Gastroesophageal sphincter (tissue), 4 donors: ENCODE measurements around the gene CCDC178. TPM values are rescaled to one million over a fixed set of nuclear protein-coding genes. Genes with fewer than 3 reads are reported as not detected.

Experiments
- ATAC-seq: fragments of 150-250 bp; one replicate; pipeline ENCODE4 v1.9.1; 2016; ENCODE audit warnings: mild to moderate bottlenecking, moderate library complexity
- H3K27ac ChIP-seq, 4 donors: fragments of 200-600 bp; sonication (generic) in 3 of 4; 1 replicate in 3 of 4; 2 replicates in 1 of 4; pipeline ENCODE4 v1.5.1; 2016 to 2019
- H3K27me3 ChIP-seq: fragments of 200-600 bp; sonication (generic); one replicate; pipeline ENCODE4 v1.5.1; 2019
- H3K36me3 ChIP-seq, 2 donors: fragments of 200-600 bp; sonication (generic); one replicate each; pipeline ENCODE4 v1.5.1; 2019; ENCODE audit warnings: control low read depth in 1 of 2
- H3K4me1 ChIP-seq, 3 donors: fragments of 200-600 bp; sonication (generic); 1 replicate in 2 of 3; 2 replicates in 1 of 3; pipeline ENCODE4 v1.5.1; 2016 to 2019; ENCODE audit warnings: control low read depth in 2 of 3
- H3K4me3 ChIP-seq, 2 donors: fragments of 200-600 bp; sonication (generic); one replicate each; pipeline ENCODE4 v1.5.1; 2019; ENCODE audit warnings: mild to moderate bottlenecking in 1 of 2, moderate library complexity in 1 of 2
- H3K9me3 ChIP-seq, 3 donors: fragments of 200-600 bp; sonication (generic); one replicate each; pipeline ENCODE4 v1.5.1; 2017 to 2019; ENCODE audit warnings: control low read depth in 2 of 3
- CTCF ChIP-seq, 4 experiments: fragments of 200-600 bp in 2 of 4; fragments of 450-650 bp in 2 of 4; sonication (generic) in 1 of 4; IDR thresholded peaks; one replicate each; pipeline ENCODE4 v1.5.1; 2017 to 2019; ENCODE audit warnings: antibody characterized with exemption in 4 of 4, mild to moderate bottlenecking in 2 of 4, moderate library complexity in 2 of 4
- EP300 ChIP-seq: sonication (generic); formaldehyde crosslinking; IDR thresholded peaks from one replicate; pipeline ENCODE4 v1.6.1; 2017; ENCODE audit warnings: antibody characterized with exemption, mild to moderate bottlenecking
- POLR2A ChIP-seq, 2 donors: fragments of 450-650 bp; IDR thresholded peaks; one replicate each; pipeline ENCODE4 v1.6.1; 2017; ENCODE audit warnings: antibody characterized with exemption in 2 of 2, mild to moderate bottlenecking in 2 of 2, moderate library complexity in 1 of 2
- POLR2AphosphoS5 ChIP-seq: sonication (generic); formaldehyde crosslinking; IDR thresholded peaks from one replicate; pipeline ENCODE4 v1.6.1; 2017; ENCODE audit warnings: antibody characterized with exemption
- WGBS, 2 donors: methylation state at CpG; one replicate each; pipeline ENCODE4 v1.1.5; 2018; ENCODE audit warnings: low coverage in 1 of 2; 5-methylcytosine and 5-hydroxymethylcytosine counted together
- total RNA-seq, 4 donors: library from RNA; depleted of rRNA; stranded (reverse); fragments of >200 nt; gene quantifications; one replicate each; pipeline ENCODE4 v1.1.0, GENCODE V29; 2016

Gene CCDC178
- total RNA-seq = 1 to 10 TPM in 2 of 4 donors, under 1 TPM in 1, not detected in 1; 0.27 to 3.3 (median 2.1) TPM

GRCh38 chr18:33440060-33441043 is at the start of gene CCDC178:
CCDC178 (minus strand) TSS chr18:33440721; CDS start chr18:33412088, 28,633 bp downstream.
- peaks cover 0 to 7% (median 0%) of the 10 kb centered on the region in 3 donors for H3K4me1 ChIP-seq
- TF ChIP-seq POLR2AphosphoS5 (no peak), EP300 (no peak), POLR2A (IDR thresholded peaks at IDR 0.05) (no peak), CTCF (IDR thresholded peaks at IDR 0.05) (peak in 2 of 4 experiments; percentile 33 to 50)
- H3K9me3 ChIP-seq = no peaks in the 10 kb centered on the region
- 0 to 1% methylated on average over 2 to 16 of the region's 77 CpGs for WGBS, 2 donors
- H3K36me3 ChIP-seq = no peaks in the 10 kb centered on the region
- H3K27me3 ChIP-seq = peaks cover 35% of the 10 kb centered on the region
- ATAC-seq = peak; percentile 70
- peak within 1 kb of the TSS; percentile 16 to 63 for H3K4me3 ChIP-seq
- peak within 1 kb of the TSS in 3 of 4 donors; percentile 39 to 60 (median 57) for H3K27ac ChIP-seq

- Histone ChIP-seq H3K36me3 (no peaks in the 10 kb centered on the region), H3K27ac (no peak overlapping the region), H3K4me3 (no peak overlapping the region), H3K9me3 (no peaks in the 10 kb centered on the region), H3K27me3 (no peaks in the 10 kb centered on the region), H3K4me1 (no peaks in the 10 kb centered on the region)
- no peak for TF ChIP-seq POLR2A (IDR thresholded peaks at IDR 0.05)
- no peak for TF ChIP-seq EP300
- no peak for TF ChIP-seq CTCF (IDR thresholded peaks at IDR 0.05)
- no peak for TF ChIP-seq POLR2AphosphoS5
- no peak for ATAC-seq
- 42% methylated on average over 1 of the region's 1 CpG for WGBS, 2 donors
These were observed 43.4 kb upstream of the CCDC178 start for GRCh38 chr18:33483908-33484307.

GRCh38 chr18:33472509-33472908 is 32.0 kb upstream of the CCDC178 start:
- H3K27me3 ChIP-seq = no peaks in the 10 kb centered on the region
- H3K9me3 ChIP-seq = no peaks in the 10 kb centered on the region
- no peaks in the 10 kb centered on the region for H3K4me1 ChIP-seq
- TF ChIP-seq POLR2A (IDR thresholded peaks at IDR 0.05) (no peak), EP300 (no peak), POLR2AphosphoS5 (no peak), CTCF (IDR thresholded peaks at IDR 0.05) (no peak)
- no peak overlapping the region for H3K4me3 ChIP-seq
- no peak for ATAC-seq
- no peaks in the 10 kb centered on the region for H3K36me3 ChIP-seq
- no peak overlapping the region for H3K27ac ChIP-seq
- 43 to 47% methylated on average over 3 of the region's 3 CpGs for whole genome bisulfite sequencing, 2 donors

GRCh38 chr18:33470216-33470615 is 29.7 kb upstream of the CCDC178 start:
- Histone ChIP-seq H3K36me3 (no peaks in the 10 kb centered on the region), H3K4me3 (no peak overlapping the region), H3K27me3 (no peaks in the 10 kb centered on the region), H3K9me3 (no peaks in the 10 kb centered on the region), H3K4me1 (no peaks in the 10 kb centered on the region), H3K27ac (no peak overlapping the region)
- ATAC-seq = no peak
- TF ChIP-seq CTCF (IDR thresholded peaks at IDR 0.05) (no peak), POLR2AphosphoS5 (no peak), EP300 (no peak), POLR2A (IDR thresholded peaks at IDR 0.05) (no peak)
- WGBS, 2 donors = 88 to 95% methylated on average over 2 of the region's 2 CpGs

GRCh38 chr18:33469699-33470098 is 29.2 kb upstream of the CCDC178 start:
- TF ChIP-seq CTCF (IDR thresholded peaks at IDR 0.05) (no peak), POLR2AphosphoS5 (no peak), POLR2A (IDR thresholded peaks at IDR 0.05) (no peak), EP300 (no peak)
- no peaks in the 10 kb centered on the region for H3K27me3 ChIP-seq
- no peak for ATAC-seq
- H3K9me3 ChIP-seq = no peaks in the 10 kb centered on the region
- no peak overlapping the region for H3K27ac ChIP-seq
- H3K4me3 ChIP-seq = no peak overlapping the region
- no peaks in the 10 kb centered on the region for H3K4me1 ChIP-seq
- WGBS, 2 donors = 44 to 61% methylated on average over 1 to 3 of the region's 3 CpGs
- H3K36me3 ChIP-seq = no peaks in the 10 kb centered on the region
